OCI-M1 (cell line): ENCODE results near the gene TMEM59.
A peak's percentile ranks its signal among the peaks of the same experiment; 100 is the strongest.

ENCODE experiments used
- DNase-seq: peaks from one replicate; lab custom pipeline; 2025; lab: John Stamatoyannopoulos, UW

Gene TMEM59

DNA sequence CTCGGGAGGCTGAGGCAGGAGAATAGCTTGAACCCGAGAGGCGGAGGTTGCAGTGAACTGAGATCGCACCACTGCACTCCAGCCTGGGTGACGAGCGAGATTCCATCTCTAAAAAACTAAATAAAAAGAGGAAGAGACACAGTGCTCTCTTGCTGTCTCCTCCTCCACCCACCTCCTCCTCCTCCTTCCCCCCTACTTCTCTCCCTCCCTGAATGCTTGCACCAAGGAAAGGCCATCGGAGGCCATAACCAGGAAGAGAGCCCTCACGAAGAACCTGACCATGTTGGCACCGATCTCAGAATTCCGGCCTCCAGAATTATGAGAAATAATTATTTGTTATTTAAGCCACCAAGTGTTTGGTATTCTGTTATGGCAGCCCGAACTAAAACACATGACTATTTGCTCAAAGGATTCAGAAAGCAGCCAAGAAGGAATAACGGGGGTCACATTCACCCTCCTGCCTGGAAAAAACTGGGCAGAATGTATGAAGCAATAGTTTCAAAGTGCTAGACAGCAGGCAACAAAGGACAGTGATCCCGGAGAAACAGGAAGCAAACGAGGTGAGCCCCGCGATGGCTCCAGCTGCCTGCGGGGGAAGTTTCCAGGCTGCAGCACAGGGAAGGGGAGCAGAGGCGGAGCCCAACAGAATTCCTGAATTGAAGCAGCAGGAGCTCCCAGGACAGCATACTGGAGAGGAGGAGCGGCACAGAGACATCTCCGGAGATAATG lies 70.8 kb downstream of the TMEM59 start:
- peak; percentile 72 for DNase-seq

DNA sequence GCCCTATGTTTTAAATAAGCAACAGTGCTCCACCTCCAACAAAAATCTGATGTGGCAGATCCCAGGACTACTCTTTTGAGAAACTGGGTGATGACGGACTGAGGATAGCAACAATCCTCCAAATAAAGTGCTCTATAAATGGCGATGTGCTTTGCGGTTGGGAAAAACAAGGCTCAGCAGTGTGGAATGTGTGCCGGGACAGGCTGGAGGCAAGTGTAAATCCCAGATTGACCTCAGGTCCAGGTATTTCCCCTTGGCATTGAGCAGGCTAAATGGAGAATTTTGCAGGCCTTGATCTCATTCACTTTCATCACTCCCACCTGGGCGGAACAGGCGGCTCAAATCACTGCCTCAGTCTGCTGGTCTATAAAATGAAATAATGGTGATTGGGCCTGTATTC lies 71.8 kb downstream of the TMEM59 start:
- DNase-seq, result no peak

DNA sequence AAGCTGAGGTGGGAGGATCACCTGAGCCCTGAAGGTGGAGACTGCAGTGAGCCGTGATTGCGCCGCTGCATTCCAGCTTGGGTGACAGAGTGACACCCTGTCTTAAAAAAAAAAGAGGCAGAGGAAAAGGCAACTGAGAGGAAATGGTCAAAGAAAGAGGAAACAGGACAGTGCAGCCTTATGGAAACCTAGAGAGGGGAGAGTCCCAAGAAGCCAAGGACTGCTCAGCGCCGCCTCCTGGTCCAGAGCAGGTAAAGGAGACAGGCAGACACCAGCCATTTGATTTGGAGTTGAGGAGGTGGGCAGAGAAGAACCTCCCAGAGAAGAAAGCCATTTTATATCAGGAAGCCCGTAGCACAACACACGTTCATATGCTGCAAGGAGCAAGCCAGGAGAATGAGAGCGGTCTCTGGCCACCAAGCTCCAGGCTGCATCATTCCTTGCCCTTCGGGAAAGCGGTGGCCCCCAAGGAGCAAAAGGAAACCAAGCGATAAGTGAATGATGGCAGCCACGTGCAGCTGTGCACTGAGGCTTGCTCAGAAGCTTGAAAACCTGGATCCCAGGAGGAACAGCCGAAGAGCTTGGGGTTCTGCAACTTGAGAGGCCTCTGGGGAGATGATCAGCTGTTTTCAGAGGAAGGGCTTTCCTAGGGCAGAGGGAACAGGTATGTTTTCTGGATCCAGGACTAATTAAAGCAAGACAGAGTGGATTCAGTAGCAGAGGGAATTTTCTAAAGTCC lies 73.1 kb downstream of the TMEM59 start:
- no peak for DNase-seq
